Esophagus muscularis mucosa (tissue), 4 donors: Measurements from ENCODE around the gene TP53RK. TPM values are rescaled to one million over a fixed set of nuclear protein-coding genes. Genes with fewer than 3 reads are reported as not detected.

Experiments
- DNase-seq: peaks from one replicate; pipeline ENCODE4 v3.0.0-alpha.2; 2017; ENCODE audit errors: extremely low spot score
- H3K27ac ChIP-seq, 4 donors: fragments of 200-600 bp; sonication (generic); replicated peaks in 1 of 4; 1 replicate in 3 of 4; 2 replicates in 1 of 4; pipeline ENCODE4 v1.5.1; 2016 to 2019; ENCODE audit warnings: mild to moderate bottlenecking in 1 of 4
- H3K27me3 ChIP-seq, 4 donors: fragments of 200-600 bp; sonication (generic); one replicate each; pipeline versions ENCODE4 v1.5.1 to v1.6.0; 2016 to 2019
- H3K36me3 ChIP-seq, 4 donors: fragments of 200-600 bp; sonication (generic); one replicate each; pipeline ENCODE4 v1.5.1; 2016 to 2019
- H3K4me1 ChIP-seq, 4 donors: fragments of 200-600 bp; sonication (generic); one replicate each; pipeline ENCODE4 v1.5.1; 2016 to 2019
- H3K4me3 ChIP-seq, 4 donors: fragments of 200-600 bp; sonication (generic); 1 replicate in 2 of 4; 2 replicates in 2 of 4; pipeline ENCODE4 v1.5.1; 2016 to 2019; ENCODE audit warnings: mild to moderate bottlenecking in 4 of 4, moderate library complexity in 1 of 4
- H3K9me3 ChIP-seq, 4 donors: fragments of 200-600 bp; sonication (generic); 1 replicate in 3 of 4; 2 replicates in 1 of 4; pipeline ENCODE4 v1.5.1; 2016 to 2019
- EP300 ChIP-seq: sonication (generic); formaldehyde crosslinking; IDR thresholded peaks from one replicate; pipeline ENCODE4 v1.6.1; 2017; ENCODE audit warnings: antibody characterized with exemption
- POLR2A ChIP-seq: fragments of 450-650 bp; IDR thresholded peaks from one replicate; pipeline ENCODE4 v1.6.1; 2017; ENCODE audit warnings: antibody characterized with exemption, moderate library complexity, mild to moderate bottlenecking, low read depth
- POLR2AphosphoS5 ChIP-seq, 2 donors: sonication (generic); formaldehyde crosslinking; IDR thresholded peaks; one replicate each; pipeline ENCODE4 v1.6.1; 2017; ENCODE audit warnings: antibody characterized with exemption in 2 of 2
- WGBS: methylation state at CpG from one replicate; pipeline ENCODE4 v1.1.5; 2018; 5-methylcytosine and 5-hydroxymethylcytosine counted together
- intact Hi-C: fragments of 100-400 bp; cut with DNase I; formaldehyde crosslinking; loops from one replicate; pipeline ENCODE4 v1.15.1; 2023
- total RNA-seq, 4 donors: library from RNA; depleted of rRNA; stranded (reverse); fragments of >200 nt; gene quantifications; one replicate each; pipeline versions ENCODE4 v1.1.0 to v1.2.1, GENCODE V29; 2016
- TF ChIP-seq, protein P1 (sequence below), 3 experiments: fragments of 200-600 bp in 2 of 3; fragments of 450-650 bp in 1 of 3; sonication (generic) in 2 of 3; IDR thresholded peaks; one replicate each; pipeline ENCODE4 v1.5.1; 2017 to 2019; ENCODE audit warnings: antibody characterized with exemption in 3 of 3, mild to moderate bottlenecking in 2 of 3, moderate library complexity in 1 of 3

The TP53RK gene
- total RNA-seq, 4 donors from 2014 or later = 19.9 to 22.2 (median 21.0) TPM

DNA sequence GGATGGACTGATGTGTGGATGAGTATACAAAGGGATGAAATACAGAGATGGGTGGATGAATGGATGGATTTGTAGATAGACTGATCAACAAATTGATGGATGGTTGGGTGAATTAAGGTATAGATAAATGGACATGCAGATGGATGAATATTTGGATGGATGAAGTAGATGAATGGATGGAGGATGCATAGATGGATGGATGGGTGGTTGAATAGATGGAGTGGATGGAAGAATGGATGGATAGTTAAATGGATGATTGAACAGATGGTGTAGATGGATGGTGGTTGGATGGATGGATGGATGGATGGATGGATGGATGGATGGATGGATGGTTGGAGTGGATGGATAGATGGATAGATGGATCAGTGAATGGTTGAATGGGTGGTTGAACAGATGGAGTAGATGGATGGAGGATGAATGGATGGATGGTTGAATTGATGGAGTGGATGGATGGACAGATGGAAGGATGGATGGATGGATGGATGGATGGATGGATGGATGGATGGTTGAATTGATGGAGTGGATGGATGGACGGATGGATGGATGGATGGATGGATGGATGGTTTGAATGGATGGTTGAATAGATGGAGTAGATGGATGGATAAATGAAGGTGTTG is 35.2 kb upstream of the TP53RK start:
- peaks cover 0 to 14% (median 7%) of the 10 kb centered on the region in 4 donors for H3K9me3 ChIP-seq
- no peak for DNase-seq
- H3K4me1 ChIP-seq = no peaks in the 10 kb centered on the region
- H3K27me3 ChIP-seq = no peaks in the 10 kb centered on the region
- peaks cover 0 to 40% (median 6%) of the 10 kb centered on the region in 4 donors for H3K36me3 ChIP-seq
- no peak overlapping the region for H3K27ac ChIP-seq
- WGBS = 47% methylated on average over 1 of the region's 1 CpG
- intact Hi-C loops = no loop called here
- TF ChIP-seq, protein P1, sequence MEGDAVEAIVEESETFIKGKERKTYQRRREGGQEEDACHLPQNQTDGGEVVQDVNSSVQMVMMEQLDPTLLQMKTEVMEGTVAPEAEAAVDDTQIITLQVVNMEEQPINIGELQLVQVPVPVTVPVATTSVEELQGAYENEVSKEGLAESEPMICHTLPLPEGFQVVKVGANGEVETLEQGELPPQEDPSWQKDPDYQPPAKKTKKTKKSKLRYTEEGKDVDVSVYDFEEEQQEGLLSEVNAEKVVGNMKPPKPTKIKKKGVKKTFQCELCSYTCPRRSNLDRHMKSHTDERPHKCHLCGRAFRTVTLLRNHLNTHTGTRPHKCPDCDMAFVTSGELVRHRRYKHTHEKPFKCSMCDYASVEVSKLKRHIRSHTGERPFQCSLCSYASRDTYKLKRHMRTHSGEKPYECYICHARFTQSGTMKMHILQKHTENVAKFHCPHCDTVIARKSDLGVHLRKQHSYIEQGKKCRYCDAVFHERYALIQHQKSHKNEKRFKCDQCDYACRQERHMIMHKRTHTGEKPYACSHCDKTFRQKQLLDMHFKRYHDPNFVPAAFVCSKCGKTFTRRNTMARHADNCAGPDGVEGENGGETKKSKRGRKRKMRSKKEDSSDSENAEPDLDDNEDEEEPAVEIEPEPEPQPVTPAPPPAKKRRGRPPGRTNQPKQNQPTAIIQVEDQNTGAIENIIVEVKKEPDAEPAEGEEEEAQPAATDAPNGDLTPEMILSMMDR (IDR thresholded peaks at IDR 0.05) = no peak
- TF ChIP-seq POLR2A (no peak), EP300 (no peak), POLR2AphosphoS5 (IDR thresholded peaks at IDR 0.05) (no peak)
- no peak overlapping the region for H3K4me3 ChIP-seq

DNA sequence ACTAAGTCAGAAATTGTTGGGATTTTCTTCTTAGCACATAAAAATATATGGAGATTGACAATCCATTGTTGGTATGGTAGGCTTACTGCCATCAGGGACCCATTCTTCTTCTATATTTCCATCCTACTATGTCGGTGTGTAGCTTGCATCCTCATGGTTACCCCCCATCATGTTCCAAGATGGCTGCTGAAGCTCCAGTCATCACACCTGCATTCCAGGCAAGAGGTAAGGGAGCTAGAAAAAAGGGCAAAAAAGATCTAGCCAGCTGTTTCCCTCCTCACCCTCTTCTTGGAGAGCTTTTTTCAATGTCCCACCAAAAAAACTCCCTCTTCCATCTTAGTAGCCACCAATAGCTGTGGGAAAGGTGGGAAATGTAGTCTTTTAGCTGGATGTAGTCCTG is 33.8 kb upstream of the TP53RK start:
- Histone ChIP-seq H3K9me3 (peaks cover 0 to 14% (median 7%) of the 10 kb centered on the region in 4 donors), H3K27ac (no peak overlapping the region), H3K27me3 (no peaks in the 10 kb centered on the region), H3K4me1 (no peaks in the 10 kb centered on the region), H3K4me3 (no peak overlapping the region), H3K36me3 (peaks cover 0 to 29% (median 6%) of the 10 kb centered on the region in 4 donors)
- WGBS = 88% methylated on average over 1 of the region's 1 CpG
- DNase-seq = no peak
- intact Hi-C loops = no loop called here
- TF ChIP-seq EP300 (no peak), POLR2A (no peak), POLR2AphosphoS5 (IDR thresholded peaks at IDR 0.05) (no peak)
- TF ChIP-seq, protein P1 (IDR thresholded peaks at IDR 0.05) = no peak

DNA sequence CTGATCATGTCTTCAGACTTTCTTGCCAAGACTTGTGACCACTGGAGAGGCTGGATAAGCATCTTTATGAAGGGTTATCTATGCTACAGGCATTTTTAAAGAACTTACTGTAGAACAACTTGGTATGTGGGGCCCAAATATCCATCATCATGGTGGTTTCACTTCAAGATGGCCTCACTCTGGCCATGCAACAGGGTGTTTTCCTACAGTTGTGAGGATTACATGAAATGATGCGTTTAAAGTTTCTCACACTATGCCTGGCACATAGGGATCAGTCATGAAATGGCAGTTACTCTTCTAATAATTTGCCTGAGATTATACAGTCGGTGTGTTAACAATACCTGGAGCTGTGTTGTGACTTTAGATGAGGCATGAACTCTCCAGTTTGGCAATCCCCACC is 33.2 kb upstream of the TP53RK start:
- DNase-seq = no peak
- Histone ChIP-seq H3K4me3 (no peak overlapping the region), H3K27ac (no peak overlapping the region), H3K27me3 (no peaks in the 10 kb centered on the region), H3K9me3 (peaks cover 0 to 14% (median 7%) of the 10 kb centered on the region in 4 donors), H3K36me3 (peaks cover 0 to 25% (median 6%) of the 10 kb centered on the region in 4 donors), H3K4me1 (no peaks in the 10 kb centered on the region)
- intact Hi-C loops = no loop called here
- TF ChIP-seq, protein P1 (IDR thresholded peaks at IDR 0.05) = no peak
- TF ChIP-seq POLR2AphosphoS5 (IDR thresholded peaks at IDR 0.05) = no peak
- no peak for TF ChIP-seq POLR2A
- WGBS = 93% methylated on average over 2 of the region's 2 CpGs

- TF ChIP-seq POLR2AphosphoS5 (IDR thresholded peaks at IDR 0.05) (no peak), EP300 (no peak), POLR2A (no peak)
- TF ChIP-seq, protein P1 (IDR thresholded peaks at IDR 0.05) = no peak
- WGBS = 93% methylated on average over 1 of the region's 1 CpG
- intact Hi-C loops = no loop called here
Observed at GRCh38 chr20:46721476-46721875, 32.2 kb upstream of the TP53RK start.

More at GRCh38 chr20:46721476-46721875, 32.2 kb upstream of the TP53RK start:
- H3K4me3 ChIP-seq = no peak overlapping the region
- H3K9me3 ChIP-seq = peaks cover 0 to 14% (median 7%) of the 10 kb centered on the region in 4 donors
- no peaks in the 10 kb centered on the region for H3K4me1 ChIP-seq
- no peaks in the 10 kb centered on the region for H3K27me3 ChIP-seq
- H3K36me3 ChIP-seq = peaks cover 0 to 15% (median 6%) of the 10 kb centered on the region in 4 donors
- DNase-seq = no peak
- no peak overlapping the region for H3K27ac ChIP-seq
